ENCODE data around the gene QRICH2.
A peak's percentile ranks its signal among the peaks of the same experiment; 100 is the strongest.
"Not testable (repeated sequence)": the region's sequence is repeated elsewhere in the genome, so short reads cannot be mapped to it uniquely, and the experiment has no call there.

QRICH2 gene

GRCh38 chr17:76277300-76278267, 30.5 kb downstream of the QRICH2 start:
- no peak for DNase-seq

GRCh38 chr17:76276461-76277299, 31.4 kb downstream of the QRICH2 start:
- DNase-seq: no peak

DNA sequence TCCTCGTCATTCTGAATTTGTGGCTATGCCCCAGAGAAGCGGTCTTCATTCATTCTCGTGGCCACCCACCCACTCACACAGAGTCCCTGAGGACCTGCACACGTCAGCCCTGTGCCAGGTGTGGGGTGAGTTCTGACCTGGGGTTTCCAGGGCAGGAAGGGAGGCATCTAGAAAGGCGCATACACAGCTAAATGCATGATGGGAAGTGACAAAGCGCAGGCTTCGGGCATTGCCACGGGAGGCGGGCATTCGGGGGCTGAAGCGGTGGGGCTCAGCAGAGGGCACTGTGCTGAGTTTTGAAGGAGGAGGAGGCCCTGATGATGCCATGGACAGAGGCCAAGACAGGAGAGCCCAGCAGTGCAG, 32.0 kb downstream of the QRICH2 start:
- no peak for DNase-seq

GRCh38 chr17:76275382-76276068, 32.6 kb downstream of the QRICH2 start:
- no peak for DNase-seq

DNA sequence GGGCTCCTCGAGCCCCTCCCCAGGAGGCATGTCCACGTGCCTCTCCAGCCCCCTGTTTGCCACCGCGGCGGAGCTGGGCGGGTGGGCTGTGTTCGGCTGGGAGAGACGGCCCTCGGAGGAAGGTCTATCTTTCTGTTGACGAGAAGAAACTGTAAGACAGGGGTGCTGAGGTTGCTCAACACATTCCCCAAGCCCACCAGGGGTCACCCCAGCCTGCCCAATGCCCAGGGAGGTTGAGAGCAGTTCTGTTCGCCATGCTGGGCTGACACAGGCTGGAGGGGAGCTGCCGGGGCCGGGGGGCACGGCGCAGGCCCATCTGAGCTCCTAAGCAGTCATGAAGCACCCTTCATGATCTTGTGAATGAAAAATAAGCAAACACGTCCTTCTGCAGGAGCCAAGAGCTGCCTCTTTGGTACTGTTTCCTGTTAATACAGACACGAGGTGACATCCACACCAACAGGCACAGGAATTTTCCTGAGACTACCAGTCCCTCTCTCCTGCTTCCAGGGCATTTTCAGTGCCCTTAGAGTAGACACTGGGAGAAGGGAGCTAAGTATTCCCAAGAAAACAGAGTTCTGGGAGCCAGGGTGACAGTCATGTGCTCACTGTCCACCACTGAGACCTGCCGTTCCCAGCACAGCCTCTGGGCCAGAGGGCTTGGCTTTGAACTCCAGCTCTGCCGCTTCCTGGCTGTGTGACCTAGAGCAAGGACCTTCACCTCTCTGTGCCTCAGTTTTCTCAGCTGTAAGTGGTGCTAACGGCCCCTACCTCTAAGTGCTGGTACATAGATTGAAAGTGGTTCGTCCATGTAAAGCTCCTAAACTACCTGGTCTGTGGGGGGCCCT, 33.7 kb downstream of the QRICH2 start:
- DNase-seq: no peak

DNA sequence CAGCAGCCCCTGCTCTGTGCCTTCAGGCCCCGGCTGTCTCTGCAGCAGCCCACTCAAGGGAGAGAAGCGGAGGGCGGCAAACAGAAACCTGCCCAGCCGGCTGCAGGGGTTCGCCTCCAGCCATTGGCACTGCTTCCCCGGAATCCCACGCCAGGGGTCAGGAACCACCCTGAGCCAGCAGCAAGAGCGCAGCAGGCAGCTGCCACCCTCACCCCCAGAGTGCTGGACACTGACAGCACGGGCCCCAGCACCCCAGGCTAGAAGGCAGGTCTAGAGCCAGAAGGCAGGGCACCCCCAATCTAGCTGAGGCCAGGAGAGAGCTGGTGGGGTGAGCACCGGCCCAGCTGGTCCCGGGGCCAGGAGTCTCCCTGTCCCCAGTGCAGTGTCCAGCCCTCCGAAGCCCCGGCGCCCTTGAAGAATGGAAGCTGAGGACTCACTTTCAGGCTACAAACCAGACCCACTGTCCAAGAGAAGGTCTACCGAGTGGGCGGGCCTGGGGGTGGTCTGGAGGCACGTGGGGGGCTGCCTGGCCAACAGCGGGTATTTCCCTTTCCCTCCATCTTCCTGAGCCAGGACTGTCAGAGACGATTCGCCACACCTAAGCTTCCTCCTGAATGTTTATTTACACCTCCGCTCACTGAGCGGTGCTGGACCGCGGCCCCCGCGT, 34.5 kb downstream of the QRICH2 start:
- DNase-seq: no peak

DNA sequence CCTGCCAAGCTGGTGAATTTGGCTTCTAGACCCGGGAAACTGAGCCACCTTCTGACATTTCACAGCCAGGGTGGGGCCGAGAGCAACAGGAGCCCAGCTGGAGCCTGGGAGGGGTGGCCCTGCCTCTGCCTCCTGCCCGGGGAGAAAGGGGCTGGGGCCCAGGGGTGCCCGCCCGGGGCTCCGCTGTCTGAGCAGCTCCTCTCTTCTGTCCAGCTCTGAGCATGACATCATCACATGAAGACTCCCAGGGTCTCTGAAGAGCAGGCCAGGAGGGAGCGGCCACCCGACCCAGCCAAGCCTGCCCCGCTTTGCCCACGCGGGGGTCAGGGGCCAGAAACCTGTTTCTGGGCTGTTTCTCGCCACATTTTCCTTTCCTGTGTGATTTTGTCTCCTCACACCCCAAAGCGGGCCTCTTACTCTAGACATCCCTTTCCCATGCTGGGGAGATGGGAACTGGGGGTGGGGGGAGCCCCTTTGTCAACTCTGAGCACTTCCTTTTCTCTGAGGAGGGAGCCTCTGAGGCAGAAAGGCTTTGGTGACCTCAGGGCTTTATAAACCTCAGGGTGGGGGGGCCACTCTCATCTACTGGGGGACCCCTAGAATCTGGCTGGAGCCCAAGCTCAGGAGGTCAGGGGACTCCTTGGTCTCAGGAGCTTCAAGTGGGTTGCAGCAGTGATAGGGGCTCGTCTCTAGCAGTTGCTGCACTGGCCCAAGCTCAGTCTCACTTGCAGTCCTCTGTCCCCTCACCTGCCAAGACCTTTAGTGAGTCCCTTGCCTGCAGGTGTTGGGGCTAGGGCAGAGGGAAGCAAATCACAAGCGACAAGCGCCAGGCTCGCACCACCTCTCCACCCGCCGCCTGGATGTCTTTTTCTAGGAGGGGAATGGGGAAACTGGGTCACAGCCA, 35.3 kb downstream of the QRICH2 start:
- peak; percentile 33 to 48 for DNase-seq

DNA sequence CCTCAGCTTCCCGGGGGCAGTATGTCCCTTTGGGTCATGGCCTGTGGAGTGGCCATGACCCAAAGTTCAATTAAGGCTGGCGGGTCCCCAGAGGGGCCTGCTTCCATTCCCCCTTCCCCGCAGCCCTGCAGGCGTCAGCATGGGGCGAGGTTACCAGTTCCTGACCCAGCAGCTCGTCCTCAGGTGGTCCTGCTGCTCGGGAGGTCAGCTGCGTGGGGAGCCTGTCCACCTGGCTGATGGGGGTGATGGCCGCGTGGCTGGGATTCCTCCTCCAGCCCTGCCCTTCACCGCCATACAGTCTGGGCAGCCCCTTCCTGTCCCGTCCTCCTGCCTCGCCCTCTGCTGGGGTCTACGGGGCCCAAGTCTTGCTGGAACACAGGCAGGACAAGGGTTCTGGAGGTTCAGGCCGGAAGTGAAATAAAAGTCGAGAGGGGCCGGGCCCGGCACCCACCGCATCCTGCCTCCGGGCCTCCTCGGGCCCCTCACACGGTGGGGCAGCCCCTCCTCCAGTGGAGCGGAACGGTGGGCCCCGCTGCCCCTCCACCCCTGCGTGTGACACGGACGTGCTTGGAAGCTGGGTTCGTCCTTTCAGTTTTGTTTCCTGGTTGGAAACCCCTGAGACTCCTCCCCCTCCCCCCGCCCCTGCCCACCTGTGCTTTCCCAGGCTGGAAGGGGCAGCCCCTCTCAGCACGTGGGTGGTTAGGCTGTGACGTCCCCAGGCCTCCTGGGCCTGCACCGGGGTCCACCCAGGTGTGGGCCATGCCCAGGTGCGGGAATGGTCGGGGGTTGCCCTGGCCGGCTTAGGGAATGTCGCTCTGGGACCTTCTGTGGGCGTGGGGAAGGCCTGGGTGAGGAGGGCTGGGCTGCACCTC, 36.2 kb downstream of the QRICH2 start:
- DNase-seq: peak; percentile 74 to 78

- DNase-seq: no peak
Observed at GRCh38 chr17:76270770-76271668, 37.1 kb downstream of the QRICH2 start.

DNA sequence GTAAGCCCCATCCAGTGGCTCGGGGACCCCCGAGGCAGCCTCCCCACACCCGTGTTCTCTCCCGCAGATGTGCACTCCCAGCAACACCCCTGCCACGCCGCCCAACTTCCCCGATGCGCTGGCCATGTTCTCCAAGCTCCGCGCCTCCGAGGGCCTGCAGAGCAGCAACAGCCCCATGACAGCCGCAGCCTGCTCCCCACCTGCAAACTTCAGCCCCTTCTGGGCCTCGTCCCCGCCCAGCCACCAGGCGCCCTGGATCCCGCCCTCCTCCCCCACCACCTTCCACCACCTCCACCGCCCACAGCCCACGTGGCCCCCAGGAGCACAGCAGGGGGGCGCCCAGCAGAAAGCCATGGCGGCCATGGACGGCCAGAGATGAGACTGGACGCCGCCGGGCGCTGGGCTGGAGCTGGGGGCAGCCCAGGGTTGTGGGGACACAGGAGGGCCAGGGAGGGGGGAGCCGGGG, 37.9 kb downstream of the QRICH2 start:
- DNase-seq: no peak

- DNase-seq: no peak
Observed at GRCh38 chr17:76268991-76269981, 38.8 kb downstream of the QRICH2 start.

DNA sequence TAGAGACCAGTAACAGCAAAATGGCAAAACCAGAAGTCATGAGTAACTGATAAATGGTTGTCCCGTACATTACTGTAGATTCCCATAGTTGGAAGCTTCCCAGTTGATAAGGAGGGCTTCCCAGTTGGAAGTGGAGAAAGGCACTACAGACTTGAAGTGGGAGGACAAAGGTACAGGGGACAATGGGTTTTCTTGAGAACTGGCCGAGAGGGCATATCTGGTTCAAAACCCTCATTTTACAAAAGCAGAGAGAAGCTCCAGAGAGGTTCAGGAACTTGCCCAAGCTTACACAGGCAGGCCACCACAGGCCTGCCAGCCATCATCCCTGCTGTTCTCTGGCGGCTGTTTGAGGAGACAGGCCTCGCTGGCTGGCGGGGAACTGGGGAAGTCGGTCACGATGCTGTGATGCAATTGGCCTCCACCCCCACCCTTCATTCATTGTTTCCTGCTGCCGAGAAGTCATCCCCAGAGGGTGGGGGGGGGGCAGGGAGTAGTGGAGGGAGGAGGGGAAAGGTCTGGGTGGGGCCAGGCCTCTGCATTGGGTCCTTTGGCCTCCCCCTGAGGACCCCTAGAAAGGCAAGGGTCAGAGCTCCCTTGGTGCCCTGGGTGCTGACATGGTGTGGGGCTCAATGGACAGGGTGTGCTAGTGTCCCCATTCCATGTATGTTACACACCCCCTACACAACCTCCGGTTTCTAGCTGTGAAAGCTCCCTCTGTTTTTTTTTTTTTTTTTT, 39.9 kb downstream of the QRICH2 start:
- peak; percentile 75 to 80 for DNase-seq

- not testable (repeated sequence) for DNase-seq
Observed at GRCh38 chr17:76267581-76268001, 40.5 kb downstream of the QRICH2 start.

- no peak for DNase-seq
Observed at GRCh38 chr17:76267051-76267576, 41.0 kb downstream of the QRICH2 start.

DNA sequence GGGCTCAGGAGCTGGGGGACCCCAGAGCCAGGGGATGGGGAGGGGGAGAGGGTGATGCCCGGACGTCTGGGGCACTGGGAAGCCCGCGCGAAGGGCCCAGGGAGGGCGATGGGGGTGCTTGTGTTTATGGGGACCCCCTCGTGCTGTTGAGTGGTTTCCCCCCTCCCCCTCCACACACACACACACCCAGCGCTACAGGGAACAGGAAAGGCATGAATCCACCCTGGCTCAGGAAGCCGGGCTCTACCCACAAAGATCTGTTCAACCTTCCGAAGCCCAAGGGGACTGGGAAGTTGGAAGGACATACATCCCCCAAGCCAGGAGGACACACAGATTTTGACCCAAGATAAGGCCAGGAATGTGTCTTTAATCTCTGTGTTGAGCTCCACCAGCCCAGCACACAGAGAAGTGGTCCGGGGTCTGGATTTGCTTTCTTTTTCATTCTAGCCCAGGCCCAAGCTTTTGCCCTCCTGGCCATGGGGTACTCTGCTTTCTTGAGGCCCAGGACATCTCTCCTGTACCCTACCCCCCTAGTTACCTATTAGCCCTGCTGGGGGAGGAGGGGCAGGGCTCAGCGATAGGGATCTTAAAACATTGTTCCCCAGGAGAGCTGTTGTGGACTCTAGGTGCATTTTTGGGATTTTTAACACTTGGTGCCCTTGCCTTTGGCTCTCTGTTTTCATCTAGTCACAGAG, 41.7 kb downstream of the QRICH2 start:
- no peak for DNase-seq

Measured in activated CD4-positive, alpha-beta T cell treated with anti-CD3 and anti-CD28 coated beads, Interleukin-2, amount 50 U/mL, for 4 hours (primary cell).